ENCODE data around the gene SLC30A9.

DNA sequence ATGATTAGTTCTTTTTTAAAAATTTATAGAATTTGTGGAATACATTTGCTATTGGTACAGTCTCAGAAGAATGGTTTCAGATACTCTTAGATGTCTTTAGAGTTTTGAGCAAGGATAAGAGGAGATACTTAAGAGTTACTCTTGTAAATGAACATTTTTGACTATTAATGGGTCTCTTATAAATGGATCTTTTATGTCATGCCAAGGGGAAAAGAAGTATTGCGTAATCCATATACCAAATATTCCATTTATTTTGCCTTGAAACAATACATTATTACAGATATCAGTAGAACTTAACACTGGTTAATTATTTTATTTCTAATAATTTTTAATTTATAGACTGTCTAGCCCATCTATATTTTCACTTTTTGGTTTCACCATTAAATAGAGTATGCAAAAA is 25.9 kb upstream of the SLC30A9 start:
- no peak for TF ChIP-seq CTCF (conservative IDR thresholded peaks at IDR 0.05 in 1 of 2, IDR thresholded peaks at IDR 0.05 in 1 of 2; ENCODE audit: low read depth in 1 of 2, low read length in 2 of 2)
- no peak for TF ChIP-seq EZH2 (IDR thresholded peaks at IDR 0.05; ENCODE audit: low read length, missing control alignments)

Measured in fibroblast of lung (primary cell).